Measurements from ENCODE around the gene FURIN. TPM values are rescaled to one million over a fixed set of nuclear protein-coding genes. Genes with fewer than 3 reads are reported as not detected.

The FURIN gene
- polyA plus RNA-seq, 3 donors = 6.5 to 47.3 (median 14.3) TPM

- H3K4me3 Mint-ChIP-seq = peak overlapping the region; percentile 76 to 92
- intact Hi-C loops (cut with micrococcal nuclease) = no loop called here
- H3K4me1 ChIP-seq (ENCODE audit: control insufficient read depth in 1 of 2, insufficient read depth in 2 of 2, low read length in 2 of 2) = peaks cover 50 to 51% of the 10 kb centered on the region in 2 donors
- WGBS (ENCODE audit: insufficient coverage) = 0% methylated on average over 12 of the region's 15 CpGs
- peak overlapping the region; percentile 84 to 98 for H3K27ac ChIP-seq (ENCODE audit: low read depth in 1 of 2, low read length in 2 of 2)
- H3K36me3 ChIP-seq (replicated peaks in 1 of 2; ENCODE audit: control insufficient read depth in 1 of 2, insufficient read depth in 2 of 2, low read length in 2 of 2) = no peaks in the 10 kb centered on the region
- H2AFZ ChIP-seq (ENCODE audit: insufficient read depth, low read depth, low read length, poor library complexity, severe bottlenecking) = peak overlapping the region; percentile 60
- H3K4me3 ChIP-seq (replicated peaks in 1 of 3; ENCODE audit: low read depth in 2 of 3, low read length in 3 of 3) = peak overlapping the region in 2 of 3 experiments; percentile 26 to 53
- H4K20me1 ChIP-seq (ENCODE audit: insufficient read depth, low read length) = no peaks in the 10 kb centered on the region
- H3K9me3 ChIP-seq (replicated peaks in 1 of 2; ENCODE audit: control insufficient read depth in 1 of 2, insufficient read depth in 1 of 2, low read length in 2 of 2) = no peaks in the 10 kb centered on the region
- peak; percentile 79 to 90 (median 86) for DNase-seq
- TF ChIP-seq CTCF (IDR thresholded peaks at IDR 0.05) = no peak
- peak overlapping the region; percentile 68 for H3K4me2 ChIP-seq (replicated peaks; ENCODE audit: extremely low read depth, low read length, poor library complexity, severe bottlenecking)
- H3K27ac Mint-ChIP-seq = peak overlapping the region; percentile 98 to 100 (median 99)
- H3K9ac ChIP-seq (ENCODE audit: insufficient read depth, low read length, poor library complexity, severe bottlenecking) = peak overlapping the region; percentile 67
- H3K9me3 Mint-ChIP-seq = peaks cover 0 to 5% (median 2%) of the 10 kb centered on the region in 7 donors
- H3K79me2 ChIP-seq (ENCODE audit: insufficient read depth, low read length) = no peaks in the 10 kb centered on the region
- peaks cover 0 to 4% (median 0%) of the 10 kb centered on the region in 3 donors for H3K27me3 Mint-ChIP-seq (ENCODE audit: low read depth in 3 of 3)
- H3K4me1 Mint-ChIP-seq = peaks cover 45% of the 10 kb centered on the region
- no peaks in the 10 kb centered on the region for H3K27me3 ChIP-seq (ENCODE audit: control insufficient read depth in 2 of 2, insufficient read depth in 2 of 2, low read length in 2 of 2)
- H3K36me3 Mint-ChIP-seq = no peaks in the 10 kb centered on the region
Measured at GRCh38 chr15:90829942-90830440, 38.4 kb upstream of the FURIN start.

GRCh38 chr15:90834626-90835025 lies 33.8 kb upstream of the FURIN start:
- H3K4me1 ChIP-seq (ENCODE audit: control insufficient read depth in 1 of 2, insufficient read depth in 2 of 2, low read length in 2 of 2) = peaks cover 76 to 82% of the 10 kb centered on the region in 2 donors
- H3K36me3 Mint-ChIP-seq = peaks cover 3 to 6% of the 10 kb centered on the region in 2 donors
- no peaks in the 10 kb centered on the region for H3K27me3 ChIP-seq (ENCODE audit: control insufficient read depth in 2 of 2, insufficient read depth in 2 of 2, low read length in 2 of 2)
- no peak overlapping the region for H3K4me3 Mint-ChIP-seq
- H3K4me2 ChIP-seq (replicated peaks; ENCODE audit: extremely low read depth, low read length, poor library complexity, severe bottlenecking) = no peak overlapping the region
- H4K20me1 ChIP-seq (ENCODE audit: insufficient read depth, low read length) = no peaks in the 10 kb centered on the region
- H3K9me3 ChIP-seq (replicated peaks in 1 of 2; ENCODE audit: control insufficient read depth in 1 of 2, insufficient read depth in 1 of 2, low read length in 2 of 2) = no peaks in the 10 kb centered on the region
- H3K36me3 ChIP-seq (replicated peaks in 1 of 2; ENCODE audit: control insufficient read depth in 1 of 2, insufficient read depth in 2 of 2, low read length in 2 of 2) = no peaks in the 10 kb centered on the region
- H3K79me2 ChIP-seq (ENCODE audit: insufficient read depth, low read length) = no peaks in the 10 kb centered on the region
- H3K27ac ChIP-seq (ENCODE audit: low read depth in 1 of 2, low read length in 2 of 2) = no peak overlapping the region
- H3K4me3 ChIP-seq (replicated peaks in 1 of 3; ENCODE audit: low read depth in 2 of 3, low read length in 3 of 3) = no peak overlapping the region
- H2AFZ ChIP-seq (ENCODE audit: insufficient read depth, low read depth, low read length, poor library complexity, severe bottlenecking) = no peak overlapping the region
- no peak for TF ChIP-seq CTCF (IDR thresholded peaks at IDR 0.05)
- no peak overlapping the region for H3K9ac ChIP-seq (ENCODE audit: insufficient read depth, low read length, poor library complexity, severe bottlenecking)
- WGBS (ENCODE audit: insufficient coverage) = 90% methylated on average over 2 of the region's 5 CpGs
- H3K9me3 Mint-ChIP-seq = no peaks in the 10 kb centered on the region
- peaks cover 78% of the 10 kb centered on the region for H3K4me1 Mint-ChIP-seq
- peak overlapping the region in 1 of 7 donors; percentile 13 for H3K27ac Mint-ChIP-seq
- peaks cover 1 to 7% (median 3%) of the 10 kb centered on the region in 3 donors for H3K27me3 Mint-ChIP-seq (ENCODE audit: low read depth in 3 of 3)
- intact Hi-C loops (cut with micrococcal nuclease) = loop anchor here (5.0 kb wide), 1 partner anchor 38 kb away; no protein-coding TSS in a partner anchor
- no peak for DNase-seq
